Fibroblast of skin of back (primary cell): ENCODE results near the gene EXOSC6. TPM values are rescaled to one million over a fixed set of nuclear protein-coding genes. Genes with fewer than 3 reads are reported as not detected.
"Not testable (repeated sequence)": the region's sequence is repeated elsewhere in the genome, so short reads cannot be mapped to it uniquely, and the experiment has no call there.

Experiments used
- DNase-seq: peaks from one replicate; pipeline ENCODE4 v3.0.0-alpha.2; 2013
- polyA plus RNA-seq, 2 experiments: library from polyadenylated mRNA; unstranded; fragments of 120-200 nt; gene quantifications; one replicate each; pipeline ENCODE4 v1.2.1, GENCODE V29; 2013; ENCODE audit not compliant: insufficient read length in 2 of 2

The EXOSC6 gene
- polyA plus RNA-seq (2013, experiment 1 of 2; ENCODE audit: insufficient read length), result 16.3 TPM
- 9.5 TPM for polyA plus RNA-seq (2013, experiment 2 of 2; ENCODE audit: insufficient read length)

DNA sequence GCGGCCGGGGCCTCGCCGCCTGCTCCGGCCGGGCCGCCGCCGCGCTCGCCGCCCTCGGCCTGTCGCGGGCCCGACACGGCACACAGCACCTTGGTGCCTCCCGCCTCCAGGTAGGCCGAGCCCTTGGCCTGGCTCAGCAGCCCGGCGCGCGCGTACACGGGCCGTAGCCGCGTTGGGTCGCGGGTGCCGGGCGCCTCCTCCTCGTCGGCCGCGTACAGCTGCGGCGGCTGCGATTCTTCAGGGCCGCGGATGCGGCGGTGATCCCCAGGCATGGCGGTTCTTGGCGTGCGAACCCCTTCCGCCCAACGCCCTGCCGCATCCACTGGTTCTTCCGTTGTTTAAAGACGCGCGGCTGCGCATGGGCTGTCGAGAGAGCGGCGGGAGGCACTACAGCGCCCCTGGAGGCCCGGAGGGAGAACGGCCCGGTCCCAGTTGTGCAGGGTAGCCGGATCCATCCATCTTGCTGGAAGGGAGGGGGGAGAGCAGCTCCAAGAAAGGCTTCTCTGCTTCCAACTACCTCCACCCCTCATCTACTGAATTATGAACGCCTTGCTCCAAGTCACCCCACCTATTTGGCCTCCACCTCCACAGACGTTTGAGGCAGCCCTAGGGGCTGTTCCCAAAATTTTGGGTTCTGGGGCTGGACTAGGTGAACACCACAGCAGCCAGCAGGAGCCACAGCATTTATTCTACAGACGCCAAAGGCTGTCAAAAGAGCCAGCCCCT is at the start of gene EXOSC6:
EXOSC6 (minus strand) TSS at position 312 of the 726 bp plus-strand sequence; CDS start at position 272, 40 bp downstream.
- DNase-seq, result peak; percentile 93

DNA sequence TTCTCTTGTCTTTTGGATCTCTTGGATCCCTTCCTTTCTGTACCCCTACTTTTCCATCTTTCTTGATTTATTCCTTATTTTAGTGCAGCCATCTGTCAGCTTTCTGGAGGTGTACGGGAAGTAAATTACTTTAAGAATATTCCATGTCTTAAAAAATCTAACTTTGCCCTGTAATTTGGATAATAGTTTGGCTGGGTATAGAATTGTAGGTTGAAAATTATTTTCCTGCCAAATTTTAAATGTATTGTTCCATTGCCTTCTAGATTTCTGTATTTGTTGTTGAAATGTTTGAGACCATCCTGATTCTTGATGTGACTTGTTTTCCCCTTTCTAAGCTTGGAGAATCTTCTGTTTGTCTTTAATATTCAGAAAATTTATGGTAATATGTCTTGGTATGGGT is 49.4 kb upstream of the EXOSC6 start:
- DNase-seq, result no peak

GRCh38 chr16:70298988-70299938 is 47.5 kb upstream of the EXOSC6 start, which contains the start of gene DDX19B:
Gene DDX19B (plus strand): TSS chr16:70299186. CDS start chr16:70299298, 112 bp downstream.
- peak; percentile 71 for DNase-seq

DNA sequence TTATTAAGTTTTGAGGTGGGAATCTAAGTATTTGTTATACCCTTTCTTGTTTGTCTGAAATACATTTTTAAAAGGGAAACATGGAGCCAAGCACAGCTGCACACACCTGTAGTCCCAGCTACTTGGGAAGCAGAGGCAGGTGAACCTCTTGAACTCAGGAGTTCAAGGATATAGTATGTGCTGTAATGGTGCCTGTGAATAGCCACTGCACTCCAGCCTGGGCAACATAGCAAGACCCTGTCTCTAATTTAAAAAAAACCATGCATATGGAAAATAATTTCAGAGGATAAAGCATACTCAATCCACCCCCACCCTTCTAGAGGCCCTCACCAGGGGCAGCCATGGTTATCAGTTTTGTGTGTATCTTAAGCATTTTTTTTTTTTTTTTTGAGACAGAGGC is 43.9 kb upstream of the EXOSC6 start:
- no peak for DNase-seq

DNA sequence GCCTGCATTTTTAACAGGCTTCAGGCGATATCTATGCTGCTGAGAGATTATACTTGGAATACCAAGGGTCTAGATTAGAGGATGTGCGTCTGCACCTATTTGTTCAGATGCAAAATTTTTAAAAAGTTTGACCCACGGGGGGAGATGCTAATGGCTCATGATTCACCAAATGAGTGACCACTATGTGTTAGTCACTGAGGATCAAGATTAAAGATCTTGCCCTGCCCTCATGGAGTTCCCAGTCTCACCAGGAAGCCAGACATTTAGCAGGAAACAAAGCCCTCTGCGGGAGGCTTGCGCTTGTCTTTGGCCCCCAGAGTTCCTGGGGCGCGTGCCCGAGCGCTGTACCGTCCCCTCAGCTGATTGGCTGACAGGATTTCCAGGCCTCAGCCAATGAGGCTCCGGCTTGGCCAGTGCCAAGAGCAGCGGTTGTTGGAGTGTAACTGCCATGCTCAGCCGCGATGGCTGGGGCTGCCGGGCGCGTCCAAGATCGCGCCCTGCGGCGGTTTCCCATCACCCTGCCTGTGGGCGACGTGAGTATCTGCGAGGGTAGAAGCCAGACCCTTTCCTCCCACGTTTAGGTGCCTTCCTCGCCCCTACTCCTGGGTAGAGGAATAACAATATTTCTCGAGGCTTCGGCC is 42.8 kb upstream of the EXOSC6 start:
- no peak for DNase-seq

- DNase-seq, result not testable (repeated sequence)
Measured at GRCh38 chr16:70292148-70292547, 40.4 kb upstream of the EXOSC6 start.

DNA sequence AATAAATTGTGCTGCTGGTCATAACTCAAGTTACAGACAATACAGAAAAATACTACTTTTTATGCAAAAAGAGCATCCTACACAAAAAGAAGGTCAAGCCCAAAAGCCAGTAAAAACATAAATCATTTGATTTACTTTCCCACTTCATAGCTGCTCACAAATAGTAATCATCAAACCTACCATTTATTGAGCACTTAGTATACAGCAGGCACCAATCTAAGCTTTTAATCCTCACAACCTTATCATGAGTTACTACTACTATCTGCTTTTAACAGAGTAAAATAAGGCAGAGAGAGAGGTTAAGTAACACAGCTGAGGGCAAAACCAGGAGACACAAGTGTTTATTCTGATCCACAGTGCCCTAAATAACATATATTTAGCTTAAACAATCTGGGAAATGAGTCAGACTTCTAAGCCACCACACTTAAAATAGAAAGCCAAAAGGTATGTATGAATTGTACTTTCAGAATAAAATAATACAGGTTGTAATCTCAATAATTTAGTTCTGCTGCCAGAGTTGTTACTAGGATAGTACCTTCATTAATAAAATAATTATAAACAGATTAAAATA is 39.3 kb upstream of the EXOSC6 start:
- DNase-seq, result peak; percentile 21

- peak; percentile 100 for DNase-seq
Measured at GRCh38 chr16:70289229-70290094, 37.7 kb upstream of the EXOSC6 start, which contains the start of gene AARS1. Gene AARS1 (minus strand): TSS chr16:70289506. CDS start chr16:70282763, 6,743 bp downstream.

- DNase-seq, result not testable (repeated sequence)
Measured at GRCh38 chr16:70287304-70287971, 35.7 kb upstream of the EXOSC6 start.

- no peak for DNase-seq
Measured at GRCh38 chr16:70276392-70276791, 24.7 kb upstream of the EXOSC6 start.

- DNase-seq, result no peak
Measured at GRCh38 chr16:70271696-70272095, 20.0 kb upstream of the EXOSC6 start.

DNA sequence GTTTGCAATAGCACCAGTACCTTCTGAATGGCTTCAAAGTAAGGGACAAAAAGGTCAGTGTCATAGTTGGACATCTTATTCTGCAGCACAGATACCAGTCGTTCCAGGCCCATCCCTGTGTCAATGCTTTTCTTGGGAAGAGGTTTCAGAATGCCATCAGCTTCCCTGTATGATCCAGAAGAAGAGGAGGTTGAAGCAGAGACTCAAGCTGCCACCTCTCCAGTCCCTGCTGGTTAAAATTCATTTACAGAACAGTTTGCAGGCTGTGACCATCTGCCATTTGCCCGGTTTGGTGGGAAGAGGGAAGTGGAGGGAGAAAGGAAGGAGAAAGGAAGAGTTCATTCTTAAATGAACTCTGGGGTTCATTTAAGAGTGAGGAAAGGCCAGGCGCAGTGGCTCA is 18.4 kb upstream of the EXOSC6 start:
- DNase-seq, result no peak

- DNase-seq, result no peak
Measured at GRCh38 chr16:70269471-70269870, 17.7 kb upstream of the EXOSC6 start.

- not testable (repeated sequence) for DNase-seq
Measured at GRCh38 chr16:70267922-70268321, 16.2 kb upstream of the EXOSC6 start.

- DNase-seq, result peak; percentile 46
Measured at GRCh38 chr16:70267516-70267915, 15.8 kb upstream of the EXOSC6 start.

- DNase-seq, result not testable (repeated sequence)
Measured at GRCh38 chr16:70259903-70260302, 8.2 kb upstream of the EXOSC6 start.

DNA sequence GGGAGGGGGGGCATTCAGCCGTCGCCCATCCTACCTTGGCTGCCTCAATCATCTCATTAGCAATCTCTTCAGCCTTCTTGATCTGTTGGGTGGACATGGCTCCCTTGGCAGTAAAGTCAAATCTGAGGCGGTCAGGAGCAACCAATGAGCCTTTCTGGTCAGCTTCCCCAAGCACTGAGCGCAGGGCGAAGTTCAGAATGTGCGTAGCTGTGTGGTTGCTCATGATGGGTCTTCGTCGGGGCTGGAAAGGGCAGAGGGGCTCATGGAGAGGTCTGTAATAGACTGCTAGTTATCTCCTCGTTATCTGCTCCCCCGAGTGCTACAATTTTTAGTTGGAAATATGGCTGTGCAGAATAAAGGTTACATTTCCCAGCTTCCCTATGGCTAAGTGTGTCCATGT is 7.2 kb upstream of the EXOSC6 start:
- no peak for DNase-seq

- DNase-seq, result no peak
Measured at GRCh38 chr16:70258065-70258464, 6.3 kb upstream of the EXOSC6 start.

- no peak for DNase-seq
Measured at GRCh38 chr16:70257391-70257790, 5.7 kb upstream of the EXOSC6 start.

DNA sequence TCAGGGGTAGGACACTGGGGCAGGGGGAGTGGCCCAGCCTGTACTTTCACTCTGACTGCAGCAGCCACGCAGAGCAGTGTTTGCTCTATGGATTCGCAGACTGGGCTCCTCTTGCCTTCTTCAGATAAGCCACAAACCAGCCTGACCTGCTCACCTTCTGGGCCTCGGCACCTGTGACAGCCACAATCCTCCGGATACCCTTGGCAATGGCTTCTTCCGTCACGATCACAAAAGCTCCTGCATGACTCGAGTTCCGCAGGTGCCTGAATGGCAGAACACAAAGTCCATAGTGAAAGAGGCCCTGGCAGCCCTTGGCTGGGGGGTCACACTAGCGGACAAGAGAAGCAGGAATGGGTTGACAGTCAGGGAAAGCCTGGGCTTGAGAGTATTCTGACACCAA is 3.8 kb upstream of the EXOSC6 start:
- DNase-seq, result no peak

GRCh38 chr16:70254965-70255286 is 3.2 kb upstream of the EXOSC6 start:
- no peak for DNase-seq
